OCI-LY1 (cell line): ENCODE measurements around the gene SMOC2.

Experiments
- H2AFZ ChIP-seq: fragments of 200-600 bp; sonication (generic), shearing (Covaris generic); 2 replicates; pipeline ENCODE4 v1.6.0; 2014; ENCODE audit warnings: antibody characterized with exemption, mild to moderate bottlenecking, low read length
- H3F3A ChIP-seq: fragments of 200-600 bp; sonication (generic), shearing (Covaris generic); 2 replicates; pipeline ENCODE4 v1.6.0; 2014; ENCODE audit warnings: mild to moderate bottlenecking, antibody characterized with exemption, low read length, moderate library complexity; ENCODE audit not compliant: insufficient read depth
- H3K27ac ChIP-seq: fragments of 200-600 bp; sonication (generic); 2 replicates; pipeline ENCODE4 v1.5.1; 2014; ENCODE audit warnings: low read length, mixed run types, mild to moderate bottlenecking, low read depth; ENCODE audit not compliant: poor library complexity, severe bottlenecking
- H3K27me3 ChIP-seq: fragments of 200-600 bp; sonication (generic); 2 replicates; pipeline ENCODE4 v1.6.0; 2014; ENCODE audit warnings: antibody characterized with exemption, mild to moderate bottlenecking, low read length, moderate library complexity; ENCODE audit not compliant: insufficient read depth
- H3K36me3 ChIP-seq: fragments of 200-600 bp; sonication (generic); 2 replicates; pipeline ENCODE4 v1.6.1; 2014; ENCODE audit warnings: mild to moderate bottlenecking, antibody characterized with exemption, low read length, moderate library complexity, mixed read lengths; ENCODE audit not compliant: insufficient read depth
- H3K4me1 ChIP-seq: fragments of 200-600 bp; sonication (generic); 2 replicates; pipeline ENCODE4 v1.5.1; 2014; ENCODE audit warnings: mild to moderate bottlenecking, low read length, moderate library complexity; ENCODE audit not compliant: insufficient read depth, severe bottlenecking
- H3K4me2 ChIP-seq: fragments of 200-600 bp; sonication (generic), shearing (Covaris generic); 2 replicates; pipeline ENCODE4 v1.6.1; 2014; ENCODE audit warnings: low read length
- H3K4me3 ChIP-seq: fragments of 200-600 bp; sonication (generic); 2 replicates; pipeline ENCODE4 v1.5.1; 2014; ENCODE audit warnings: low read length, low read depth, mild to moderate bottlenecking, mixed read lengths; ENCODE audit not compliant: poor library complexity, severe bottlenecking
- H3K79me2 ChIP-seq: fragments of 200-600 bp; shearing (Covaris generic); 2 replicates; pipeline ENCODE4 v1.6.1; 2016; ENCODE audit warnings: mixed run types, low read length, mixed read lengths; ENCODE audit not compliant: insufficient read depth
- H3K9ac ChIP-seq: fragments of 200-600 bp; sonication (generic), shearing (Covaris generic); 2 replicates; pipeline ENCODE4 v1.6.1; 2014; ENCODE audit warnings: mild to moderate bottlenecking, low read length, mixed read lengths
- H3K9me2 ChIP-seq: fragments of 200-600 bp; sonication (generic), shearing (Covaris generic); 2 replicates; pipeline ENCODE4 v1.6.1; 2014; ENCODE audit warnings: low read depth, mild to moderate bottlenecking, low read length, mixed read lengths
- H3K9me3 ChIP-seq: fragments of 200-600 bp; shearing (Covaris generic); 2 replicates; pipeline ENCODE4 v1.6.1; 2014; ENCODE audit warnings: low read length, mixed read lengths
- H4K20me1 ChIP-seq: fragments of 200-600 bp; sonication (generic), shearing (Covaris generic); 2 replicates; pipeline ENCODE4 v1.6.0; 2016; ENCODE audit warnings: mild to moderate bottlenecking, low read length; ENCODE audit not compliant: insufficient read depth
- CTCF ChIP-seq: fragments of 200-600 bp; sonication (generic), shearing (Covaris generic); IDR thresholded peaks from 2 replicates; pipeline ENCODE4 v1.5.1; 2017; ENCODE audit warnings: mild to moderate bottlenecking, antibody characterized with exemption, low read length, moderate library complexity, mixed read lengths
- EZH2 ChIP-seq: fragments of 200-600 bp; sonication (generic), shearing (Covaris generic); IDR thresholded peaks from 2 replicates; pipeline ENCODE4 v1.8.0; 2017; ENCODE audit warnings: borderline replicate concordance, mixed run types, mild to moderate bottlenecking, antibody characterized with exemption, low read length, moderate library complexity, mixed read lengths

The SMOC2 gene

GRCh38 chr6:168674595-168674994, 233.6 kb downstream of the SMOC2 start:
- Histone ChIP-seq H3K79me2 (no peaks in the 10 kb centered on the region), H3K36me3 (no peaks in the 10 kb centered on the region), H3K27ac (no peak overlapping the region), H3K9me2 (no peaks in the 10 kb centered on the region), H3K4me1 (no peaks in the 10 kb centered on the region), H3K9me3 (no peaks in the 10 kb centered on the region), H4K20me1 (no peaks in the 10 kb centered on the region), H3F3A (no peaks in the 10 kb centered on the region), H3K4me2 (no peak overlapping the region), H3K4me3 (no peak overlapping the region), H3K9ac (no peak overlapping the region), H2AFZ (no peak overlapping the region), H3K27me3 (no peaks in the 10 kb centered on the region)
- TF ChIP-seq EZH2 = no peak
- TF ChIP-seq CTCF = no peak

GRCh38 chr6:168675375-168675774, 234.4 kb downstream of the SMOC2 start:
- H3K27me3 ChIP-seq = no peaks in the 10 kb centered on the region
- H3K27ac ChIP-seq = no peak overlapping the region
- no peak for TF ChIP-seq CTCF
- no peak for TF ChIP-seq EZH2

GRCh38 chr6:168675933-168676551, 235.1 kb downstream of the SMOC2 start:
- H3K9me2 ChIP-seq = no peaks in the 10 kb centered on the region
- H3K9me3 ChIP-seq = no peaks in the 10 kb centered on the region
- H3K4me2 ChIP-seq = no peak overlapping the region
- no peak overlapping the region for H3K4me3 ChIP-seq
- H3K4me1 ChIP-seq = no peaks in the 10 kb centered on the region
- no peaks in the 10 kb centered on the region for H3K27me3 ChIP-seq
- TF ChIP-seq EZH2 (no peak), CTCF (no peak)
- H2AFZ ChIP-seq = no peak overlapping the region
- H3K79me2 ChIP-seq = no peaks in the 10 kb centered on the region
- H3F3A ChIP-seq = no peaks in the 10 kb centered on the region
- H4K20me1 ChIP-seq = no peaks in the 10 kb centered on the region
- no peaks in the 10 kb centered on the region for H3K36me3 ChIP-seq
- no peak overlapping the region for H3K9ac ChIP-seq
- H3K27ac ChIP-seq = no peak overlapping the region

More at GRCh38 chr6:168675375-168675774, 234.4 kb downstream of the SMOC2 start:
- no peaks in the 10 kb centered on the region for H3K9me2 ChIP-seq
- H4K20me1 ChIP-seq = no peaks in the 10 kb centered on the region
- no peaks in the 10 kb centered on the region for H3K9me3 ChIP-seq
- H2AFZ ChIP-seq = no peak overlapping the region
- no peak overlapping the region for H3K9ac ChIP-seq
- no peaks in the 10 kb centered on the region for H3F3A ChIP-seq
- no peaks in the 10 kb centered on the region for H3K36me3 ChIP-seq
- no peak overlapping the region for H3K4me2 ChIP-seq
- H3K4me3 ChIP-seq = no peak overlapping the region
- no peaks in the 10 kb centered on the region for H3K4me1 ChIP-seq
- no peaks in the 10 kb centered on the region for H3K79me2 ChIP-seq
